GM04504 (cell line): ENCODE measurements around the gene FAM53C.

Experiments
- DNase-seq: peaks from one replicate; pipeline ENCODE4 v3.0.0-alpha.2; 2012; ENCODE audit warnings: low read depth

Gene FAM53C

DNA sequence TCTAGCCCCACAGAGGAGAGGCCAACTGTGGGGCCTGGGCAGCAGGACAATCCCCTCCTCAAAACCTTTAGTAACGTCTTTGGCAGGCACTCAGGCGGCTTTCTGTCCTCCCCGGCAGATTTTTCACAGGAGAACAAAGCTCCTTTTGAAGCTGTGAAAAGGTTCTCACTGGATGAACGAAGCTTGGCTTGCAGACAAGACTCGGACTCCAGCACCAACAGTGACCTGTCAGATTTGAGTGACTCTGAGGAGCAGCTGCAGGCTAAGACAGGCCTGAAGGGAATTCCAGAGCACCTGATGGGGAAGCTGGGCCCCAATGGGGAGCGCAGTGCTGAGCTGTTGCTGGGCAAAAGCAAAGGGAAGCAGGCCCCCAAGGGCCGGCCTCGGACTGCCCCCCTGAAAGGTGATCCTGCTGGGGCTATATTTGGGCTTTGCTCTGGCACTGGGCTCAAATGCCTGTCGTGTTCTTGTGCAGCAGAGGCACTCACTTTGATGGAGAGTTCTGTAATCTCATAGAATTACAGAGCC is 53.9 kb downstream of the FAM53C start:
- no peak for DNase-seq
